GM19023 (cell line): ENCODE measurements around the gene NDRG4.

Experiments
- ATAC-seq: cut with Tn5 transposase; IDR thresholded peaks from one replicate; pipeline ENCODE4 v1.9.1; 2021; ENCODE audit warnings: mild to moderate bottlenecking, moderate library complexity; ENCODE audit not compliant: unreplicated experiment

The NDRG4 gene

GRCh38 chr16:58537124-58537906 is 37.4 kb downstream of the NDRG4 start:
- no peak for ATAC-seq

GRCh38 chr16:58541711-58542110 is 41.8 kb downstream of the NDRG4 start:
- no peak for ATAC-seq

- no peak for ATAC-seq
These were observed 42.3 kb downstream of the NDRG4 start for GRCh38 chr16:58542291-58542690.

- no peak for ATAC-seq
These were observed 43.7 kb downstream of the NDRG4 start for GRCh38 chr16:58543685-58544084.

GRCh38 chr16:58548378-58548777 is 48.4 kb downstream of the NDRG4 start:
- ATAC-seq = no peak

- ATAC-seq = no peak
These were observed 51.6 kb downstream of the NDRG4 start for GRCh38 chr16:58551496-58551895.

GRCh38 chr16:58556678-58557077 is 56.7 kb downstream of the NDRG4 start:
- no peak for ATAC-seq
